CD1c-positive myeloid dendritic cell (primary cell): ENCODE results near the gene ELAVL1.

ENCODE experiments used
- DNase-seq: peaks from one replicate; pipeline ENCODE4 v3.0.0-alpha.2; 2016; ENCODE audit errors: extremely low spot score

The ELAVL1 gene

DNA sequence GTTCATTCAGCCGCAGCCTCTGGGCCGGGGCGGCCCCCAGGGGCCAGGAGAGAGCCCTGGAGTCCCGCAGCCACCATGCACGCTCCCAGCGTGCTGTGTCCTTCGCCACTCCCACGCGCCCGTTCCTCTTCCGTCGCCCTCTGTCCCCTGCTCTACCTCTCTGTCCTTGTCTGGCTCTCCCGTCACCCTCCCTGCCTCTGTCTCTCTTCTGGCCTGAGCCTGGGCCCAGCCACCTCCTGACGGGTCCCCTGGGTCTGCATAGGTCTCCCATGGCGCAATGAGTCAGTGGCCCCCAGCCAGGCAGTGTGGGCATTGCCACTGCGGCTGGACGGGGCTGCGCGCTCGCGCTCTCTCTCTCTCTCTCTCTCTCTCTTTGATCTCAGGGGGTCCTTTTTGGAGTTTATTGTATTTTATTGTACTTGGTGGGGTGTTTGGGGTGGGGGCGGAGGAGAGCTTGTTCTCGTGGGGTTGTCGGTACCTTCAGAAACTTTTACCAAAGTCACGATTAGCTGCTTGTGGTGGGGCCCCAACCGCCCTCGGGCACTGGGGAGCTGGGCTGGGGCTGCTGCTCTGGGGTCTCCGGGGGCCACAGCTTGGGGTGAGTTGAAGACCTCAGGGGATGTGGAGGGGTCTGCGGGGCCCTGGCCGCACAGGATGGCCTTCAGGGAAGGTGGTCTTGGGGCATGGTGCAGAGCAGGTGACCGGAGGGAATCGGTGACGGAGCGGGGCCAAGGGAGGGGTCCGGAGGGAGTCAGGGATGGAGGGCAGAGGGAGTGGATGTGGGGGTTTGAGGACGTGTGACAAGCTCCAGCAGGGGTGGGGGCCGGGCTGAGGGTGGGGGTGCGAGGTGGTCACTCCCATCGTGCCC lies 92.5 kb downstream of the ELAVL1 start:
- no peak for DNase-seq

- DNase-seq: no peak
Observed at GRCh38 chr19:7912144-7912696, 93.2 kb downstream of the ELAVL1 start.

- DNase-seq: no peak
Observed at GRCh38 chr19:7911508-7912143, 93.8 kb downstream of the ELAVL1 start.

GRCh38 chr19:7910321-7911161 lies 94.9 kb downstream of the ELAVL1 start:
- no peak for DNase-seq

- no peak for DNase-seq
Observed at GRCh38 chr19:7909471-7910067, 95.9 kb downstream of the ELAVL1 start.

DNA sequence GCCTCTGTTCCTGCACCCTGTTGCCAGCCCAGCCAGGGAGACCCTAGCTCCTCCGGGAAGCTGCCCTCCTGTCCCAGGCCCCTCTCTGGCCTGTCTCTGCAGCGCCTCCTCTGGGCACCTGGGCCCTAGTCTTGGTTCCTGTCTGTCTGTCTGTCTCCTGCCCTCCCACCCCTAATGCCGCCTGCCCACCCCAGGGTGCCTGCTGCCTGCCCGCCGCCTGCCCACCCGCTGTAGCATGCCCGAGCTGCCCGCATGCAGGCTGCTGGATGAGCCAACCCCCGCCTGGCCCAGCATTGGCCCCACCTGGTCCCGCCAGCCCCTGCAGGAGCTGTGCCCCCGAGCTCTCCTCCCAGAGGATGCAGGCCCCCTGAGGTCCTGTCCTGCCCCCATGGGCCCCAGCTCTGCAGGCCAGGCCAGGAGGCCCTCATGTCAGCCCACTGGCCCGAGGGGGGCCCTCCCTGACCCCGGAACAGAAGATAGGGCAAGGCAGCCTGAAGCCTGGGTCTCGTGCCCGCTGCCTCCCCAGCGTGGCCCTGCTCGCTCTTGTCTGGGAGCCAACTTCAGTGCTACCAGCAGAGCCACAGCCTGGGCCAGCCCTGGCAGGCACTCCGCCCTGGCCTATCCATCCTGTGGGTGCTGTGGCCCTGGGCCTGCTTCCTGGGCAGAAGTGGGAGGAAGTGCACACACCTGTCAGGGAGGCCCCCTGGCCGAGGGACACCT lies 96.5 kb downstream of the ELAVL1 start:
- DNase-seq: no peak
